Esophagus muscularis mucosa (tissue), 3 donors: ENCODE measurements around the gene RALGPS2.

Experiments used
- CTCF ChIP-seq, 3 experiments: fragments of 200-600 bp in 2 of 3; fragments of 450-650 bp in 1 of 3; sonication (generic) in 2 of 3; IDR thresholded peaks; one replicate each; pipeline ENCODE4 v1.5.1; 2017 to 2019; ENCODE audit warnings: antibody characterized with exemption in 3 of 3, mild to moderate bottlenecking in 2 of 3, moderate library complexity in 1 of 3
- EP300 ChIP-seq: sonication (generic); formaldehyde crosslinking; IDR thresholded peaks from one replicate; pipeline ENCODE4 v1.6.1; 2017; ENCODE audit warnings: antibody characterized with exemption

GRCh38 chr1:178792394-178792793 is 67.3 kb downstream of the RALGPS2 start:
- no peak for TF ChIP-seq CTCF (IDR thresholded peaks at IDR 0.05)
- no peak for TF ChIP-seq EP300
